CD8-positive, alpha-beta memory T cell (primary cell): Measurements from ENCODE around the gene SLFN13. TPM values are rescaled to one million over a fixed set of nuclear protein-coding genes. Genes with fewer than 3 reads are reported as not detected.
A peak's percentile ranks its signal among the peaks of the same experiment; 100 is the strongest.

Source experiments
- CTCF ChIA-PET: fragments of 350-600 bp; sonication (Branson Sonifier 250); formaldehyde crosslinking; loops from one replicate; lab custom pipeline; 2021; ENCODE audit warnings: antibody characterized with exemption; lab: Charles Lee
- POLR2A ChIA-PET: fragments of 350-600 bp; sonication (Branson Sonifier 250); formaldehyde crosslinking; loops from one replicate; lab custom pipeline; 2021; ENCODE audit warnings: antibody characterized with exemption; lab: Charles Lee
- DNase-seq, 5 donors: peaks; one replicate each; pipeline versions ENCODE4 v3.0.0 to v3.0.0-alpha.2; 2020 to 2022; ENCODE audit warnings: mixed read lengths in 1 of 5
- H3K27ac ChIP-seq: one replicate; pipeline ENCODE4 v1.7.0; 2013; ENCODE audit warnings: low read depth, mild to moderate bottlenecking, low read length, moderate library complexity
- H3K27me3 ChIP-seq: 2 replicates; pipeline ENCODE4 v1.7.0; 2013; ENCODE audit warnings: low read length, mild to moderate bottlenecking; ENCODE audit not compliant: insufficient read depth, poor library complexity, severe bottlenecking
- H3K36me3 ChIP-seq: 2 replicates; pipeline ENCODE4 v1.7.0; 2013; ENCODE audit warnings: mild to moderate bottlenecking, low read length, moderate library complexity; ENCODE audit not compliant: insufficient read depth
- H3K4me1 ChIP-seq: 2 replicates; pipeline ENCODE4 v1.7.0; 2013; ENCODE audit warnings: mild to moderate bottlenecking, low read length, moderate library complexity; ENCODE audit not compliant: insufficient read depth
- H3K4me3 ChIP-seq: 2 replicates; pipeline ENCODE4 v1.7.0; 2013; ENCODE audit warnings: mild to moderate bottlenecking, low read length
- H3K9me3 ChIP-seq: 2 replicates; pipeline ENCODE4 v1.7.0; 2013; ENCODE audit warnings: mild to moderate bottlenecking, low read length
- H3K27ac Mint-ChIP-seq, 8 donors: one replicate each; pipeline ENCODE4 v1.8.0; 2020 to 2021; ENCODE audit warnings: mixed read lengths in 8 of 8, mild to moderate bottlenecking in 6 of 8, inconsistent platforms in 3 of 8, moderate library complexity in 3 of 8
- H3K27me3 Mint-ChIP-seq, 2 donors: one replicate each; pipeline ENCODE4 v1.8.0; 2020 to 2021; ENCODE audit warnings: mixed read lengths in 2 of 2, mild to moderate bottlenecking in 1 of 2, moderate library complexity in 1 of 2
- H3K36me3 Mint-ChIP-seq, 3 donors: one replicate each; pipeline ENCODE4 v1.8.0; 2020 to 2021; ENCODE audit warnings: mixed read lengths in 3 of 3, inconsistent platforms in 1 of 3, mild to moderate bottlenecking in 1 of 3
- H3K4me1 Mint-ChIP-seq, 3 donors: one replicate each; pipeline ENCODE4 v1.8.0; 2020 to 2021; ENCODE audit warnings: mixed read lengths in 3 of 3, inconsistent platforms in 1 of 3, mild to moderate bottlenecking in 1 of 3
- H3K4me3 Mint-ChIP-seq, 7 donors: one replicate each; pipeline ENCODE4 v1.8.0; 2020 to 2021; ENCODE audit warnings: mixed read lengths in 7 of 7, mild to moderate bottlenecking in 6 of 7, moderate library complexity in 4 of 7, inconsistent platforms in 2 of 7
- H3K9me3 Mint-ChIP-seq, 5 donors: one replicate each; pipeline ENCODE4 v1.8.0; 2020 to 2022; ENCODE audit warnings: mixed read lengths in 5 of 5, mild to moderate bottlenecking in 3 of 5, moderate library complexity in 2 of 5, inconsistent platforms in 1 of 5
- polyA plus RNA-seq: library from polyadenylated mRNA; unstranded; fragments of 300-500 nt; fragmentation: Illumina TruSeq; gene quantifications from one replicate; pipeline ENCODE4 v1.2.3, GENCODE V29; 2021
- total RNA-seq, 2 experiments: library from RNA; stranded (reverse); gene quantifications; one replicate each; pipeline ENCODE4 v1.2.3, GENCODE V29; 2021

SLFN13 gene, protein sequence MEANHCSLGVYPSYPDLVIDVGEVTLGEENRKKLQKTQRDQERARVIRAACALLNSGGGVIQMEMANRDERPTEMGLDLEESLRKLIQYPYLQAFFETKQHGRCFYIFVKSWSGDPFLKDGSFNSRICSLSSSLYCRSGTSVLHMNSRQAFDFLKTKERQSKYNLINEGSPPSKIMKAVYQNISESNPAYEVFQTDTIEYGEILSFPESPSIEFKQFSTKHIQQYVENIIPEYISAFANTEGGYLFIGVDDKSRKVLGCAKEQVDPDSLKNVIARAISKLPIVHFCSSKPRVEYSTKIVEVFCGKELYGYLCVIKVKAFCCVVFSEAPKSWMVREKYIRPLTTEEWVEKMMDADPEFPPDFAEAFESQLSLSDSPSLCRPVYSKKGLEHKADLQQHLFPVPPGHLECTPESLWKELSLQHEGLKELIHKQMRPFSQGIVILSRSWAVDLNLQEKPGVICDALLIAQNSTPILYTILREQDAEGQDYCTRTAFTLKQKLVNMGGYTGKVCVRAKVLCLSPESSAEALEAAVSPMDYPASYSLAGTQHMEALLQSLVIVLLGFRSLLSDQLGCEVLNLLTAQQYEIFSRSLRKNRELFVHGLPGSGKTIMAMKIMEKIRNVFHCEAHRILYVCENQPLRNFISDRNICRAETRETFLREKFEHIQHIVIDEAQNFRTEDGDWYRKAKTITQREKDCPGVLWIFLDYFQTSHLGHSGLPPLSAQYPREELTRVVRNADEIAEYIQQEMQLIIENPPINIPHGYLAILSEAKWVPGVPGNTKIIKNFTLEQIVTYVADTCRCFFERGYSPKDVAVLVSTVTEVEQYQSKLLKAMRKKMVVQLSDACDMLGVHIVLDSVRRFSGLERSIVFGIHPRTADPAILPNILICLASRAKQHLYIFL
- total RNA-seq: 10 to 100 TPM; 23.0 to 24.4 TPM
- polyA plus RNA-seq: 7.0 TPM

DNA sequence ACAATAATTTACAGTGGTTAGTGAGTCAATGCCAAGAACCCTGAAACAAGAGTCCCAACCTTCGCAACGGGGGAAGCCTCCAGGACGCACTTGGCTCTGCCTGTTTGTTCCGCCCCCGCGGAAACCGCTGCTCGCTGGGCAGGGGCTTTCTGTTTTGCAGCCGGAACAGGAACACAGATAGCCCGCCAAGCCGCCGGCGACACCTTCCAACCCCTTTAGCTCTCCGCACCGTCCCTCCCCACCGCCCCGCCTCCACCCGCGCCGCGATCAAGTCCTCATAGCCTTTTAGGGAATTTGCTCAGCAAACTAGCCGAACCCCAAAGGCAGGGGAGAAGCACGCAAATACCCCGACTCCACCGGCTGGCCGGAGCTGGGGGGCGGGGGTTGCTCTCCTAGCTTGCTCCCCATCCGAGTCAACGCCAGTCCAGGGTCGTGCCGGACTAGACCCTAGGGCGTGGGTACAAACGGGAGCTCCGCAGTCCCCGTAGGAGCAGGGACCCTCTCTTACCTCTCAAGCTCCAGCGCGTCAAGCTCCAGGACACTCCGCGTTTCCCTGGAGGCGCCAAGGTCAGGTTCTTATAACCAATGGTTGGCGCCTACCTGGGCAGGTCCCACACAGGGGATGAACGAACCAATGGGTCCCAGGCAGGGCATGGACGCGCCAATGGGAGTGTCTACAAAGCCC is at the start of gene SLFN13:
Gene SLFN13 (minus strand): TSS at position 553 of the 685 bp plus-strand sequence. CDS start 3,086 bp downstream, outside the sequence.
- peaks cover 13% of the 10 kb centered on the region for H3K4me1 ChIP-seq
- H3K27me3 ChIP-seq: no peaks in the 10 kb centered on the region
- H3K36me3 Mint-ChIP-seq: peaks cover 13 to 16% (median 16%) of the 10 kb centered on the region in 3 donors
- H3K4me3 ChIP-seq: peak within 1 kb of the TSS; percentile 61
- H3K27ac Mint-ChIP-seq: peak within 1 kb of the TSS; percentile 74 to 96 (median 90)
- H3K9me3 Mint-ChIP-seq: no peaks in the 10 kb centered on the region
- H3K36me3 ChIP-seq: no peaks in the 10 kb centered on the region
- H3K4me1 Mint-ChIP-seq: peaks cover 14 to 28% (median 25%) of the 10 kb centered on the region in 3 donors
- CTCF ChIA-PET: interaction anchor here (1.1 to 1.9 kb wide), 7 partner anchors 12 to 136 kb away, joined by 3 to 8 read pairs (median 4); partner anchors contain the start of gene SLFN12L
- no peaks in the 10 kb centered on the region for H3K9me3 ChIP-seq
- POLR2A ChIA-PET: interaction anchor here (0.6 to 1.5 kb wide), 8 partner anchors 10 to 368 kb away, joined by 3 to 9 read pairs (median 3); partner anchors contain the start of gene SLFN11
- peak within 1 kb of the TSS; percentile 73 to 96 (median 88) for H3K4me3 Mint-ChIP-seq
- DNase-seq: peak; percentile 69 to 89 (median 80)
- no peaks in the 10 kb centered on the region for H3K27me3 Mint-ChIP-seq
- H3K27ac ChIP-seq: peak within 1 kb of the TSS; percentile 41

DNA sequence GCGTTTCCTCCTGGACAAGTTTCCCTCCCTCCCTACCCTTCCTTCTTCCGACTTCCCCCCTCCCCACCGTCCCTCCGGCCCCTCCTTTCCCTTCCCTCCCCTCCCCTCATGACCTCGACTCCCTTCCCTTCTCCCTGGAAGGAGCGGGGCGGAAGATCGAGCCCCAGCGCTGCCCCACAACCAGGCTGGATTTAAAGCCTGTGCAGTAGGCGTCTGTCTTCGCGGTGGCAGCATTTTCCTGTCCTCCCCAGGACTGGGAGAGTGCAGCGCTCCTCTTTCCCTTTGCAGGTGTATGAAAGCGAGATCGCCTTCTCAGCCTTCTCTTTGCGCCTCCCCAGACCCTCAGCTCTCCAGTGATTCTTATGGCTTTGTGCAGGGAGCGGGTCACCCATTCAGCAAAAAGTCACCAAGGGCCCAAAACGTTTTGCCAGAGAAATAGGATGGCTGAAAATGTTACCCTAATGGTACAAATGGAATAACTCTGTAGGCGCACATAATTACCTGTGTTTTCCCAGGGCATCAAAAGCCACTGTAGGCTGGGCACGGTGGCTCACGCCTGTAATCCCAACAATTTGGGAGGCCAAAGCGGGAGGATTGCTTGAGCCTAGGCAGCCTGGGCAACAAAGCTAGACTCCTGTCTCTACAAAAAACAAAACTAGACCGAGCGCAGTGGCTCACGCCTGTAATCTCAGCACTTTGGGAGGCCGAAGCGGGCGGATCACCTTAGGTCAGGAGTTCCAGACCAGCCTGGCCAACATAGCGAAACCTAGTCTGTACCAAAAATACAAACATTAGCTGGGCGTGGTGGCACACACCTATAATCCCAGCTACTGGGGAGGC is 48.1 kb upstream of the SLFN13 start:
- H3K9me3 Mint-ChIP-seq: peaks cover 0 to 4% (median 0%) of the 10 kb centered on the region in 5 donors
- no peak overlapping the region for H3K4me3 ChIP-seq
- CTCF ChIA-PET: no interaction called here
- H3K36me3 ChIP-seq: peaks cover 5% of the 10 kb centered on the region
- H3K27ac ChIP-seq: no peak overlapping the region
- no peak overlapping the region for H3K4me3 Mint-ChIP-seq
- POLR2A ChIA-PET: no interaction called here
- peaks cover 10 to 74% (median 25%) of the 10 kb centered on the region in 3 donors for H3K36me3 Mint-ChIP-seq
- peaks cover 23% of the 10 kb centered on the region for H3K4me1 ChIP-seq
- H3K4me1 Mint-ChIP-seq: peaks cover 67 to 90% (median 80%) of the 10 kb centered on the region in 3 donors
- DNase-seq: no peak
- no peaks in the 10 kb centered on the region for H3K27me3 ChIP-seq
- H3K27ac Mint-ChIP-seq: peak overlapping the region in 7 of 8 donors; percentile 17 to 87 (median 57)
- no peaks in the 10 kb centered on the region for H3K9me3 ChIP-seq
- H3K27me3 Mint-ChIP-seq: no peaks in the 10 kb centered on the region

DNA sequence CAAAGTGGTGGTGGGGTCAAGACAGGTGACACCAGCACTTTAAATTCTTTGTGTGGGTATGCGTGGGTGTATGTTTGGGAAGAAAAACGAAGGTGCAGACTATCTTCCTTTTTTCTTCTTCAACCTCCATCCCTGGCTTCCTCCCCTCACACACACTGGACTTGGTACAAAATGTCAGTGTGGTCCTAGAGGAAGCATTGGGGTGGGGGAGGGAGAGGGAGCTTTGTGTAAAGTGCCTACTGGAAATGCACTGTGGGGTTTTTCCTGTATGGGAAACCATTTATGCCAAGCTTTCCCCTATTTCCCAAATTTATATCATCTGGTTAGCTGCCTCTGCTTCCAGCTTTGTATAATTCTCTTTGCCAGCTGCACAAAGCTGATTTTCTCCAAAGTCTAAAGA is 44.5 kb upstream of the SLFN13 start:
- Mint-ChIP-seq H3K4me3 (no peak overlapping the region), H3K36me3 (peaks cover 0 to 71% (median 22%) of the 10 kb centered on the region in 3 donors), H3K27me3 (no peaks in the 10 kb centered on the region), H3K4me1 (peaks cover 66 to 89% (median 79%) of the 10 kb centered on the region in 3 donors), H3K9me3 (no peaks in the 10 kb centered on the region), H3K27ac (peak overlapping the region in 7 of 8 donors; percentile 40 to 84 (median 71))
- Histone ChIP-seq H3K9me3 (no peaks in the 10 kb centered on the region), H3K4me1 (peaks cover 19% of the 10 kb centered on the region), H3K4me3 (no peak overlapping the region), H3K27me3 (no peaks in the 10 kb centered on the region), H3K27ac (no peak overlapping the region), H3K36me3 (no peaks in the 10 kb centered on the region)
- ChIA-PET POLR2A (no interaction called here), CTCF (interaction anchor here (0.6 kb wide), 1 partner anchor 42 kb away, joined by 4 read pairs; no protein-coding TSS in a partner anchor)
- no peak for DNase-seq

DNA sequence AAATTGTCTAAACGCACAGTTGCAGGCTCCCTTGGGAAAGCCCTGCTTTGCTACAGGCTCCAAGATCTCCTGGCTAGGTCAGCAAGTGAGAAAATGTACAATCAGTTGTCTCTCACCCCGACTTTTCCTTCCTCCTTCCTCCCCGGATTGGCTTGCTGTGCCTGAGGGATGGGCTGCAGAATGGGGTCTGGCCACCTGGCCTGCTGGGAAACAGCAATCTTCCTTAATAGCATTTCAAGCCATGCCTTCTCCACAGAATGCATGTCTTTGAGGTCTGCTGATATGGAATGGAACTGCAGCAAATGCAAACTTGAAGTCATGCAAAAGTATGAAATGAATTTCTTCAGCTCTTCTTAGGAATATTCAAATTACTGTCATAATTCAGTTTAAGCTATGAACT is 42.9 kb upstream of the SLFN13 start:
- ChIA-PET CTCF (interaction anchor here (1.0 to 1.1 kb wide), 2 partner anchors 11 to 179 kb away, joined by 3 to 5 read pairs; no protein-coding TSS in a partner anchor), POLR2A (no interaction called here)
- H3K9me3 Mint-ChIP-seq: no peaks in the 10 kb centered on the region
- H3K4me1 ChIP-seq: peaks cover 25% of the 10 kb centered on the region
- no peaks in the 10 kb centered on the region for H3K36me3 ChIP-seq
- no peaks in the 10 kb centered on the region for H3K27me3 ChIP-seq
- H3K36me3 Mint-ChIP-seq: peaks cover 0 to 72% (median 21%) of the 10 kb centered on the region in 3 donors
- peaks cover 69 to 88% (median 84%) of the 10 kb centered on the region in 3 donors for H3K4me1 Mint-ChIP-seq
- H3K27me3 Mint-ChIP-seq: no peaks in the 10 kb centered on the region
- no peak for DNase-seq
- H3K27ac ChIP-seq: no peak overlapping the region
- no peak overlapping the region for H3K4me3 ChIP-seq
- H3K27ac Mint-ChIP-seq: peak overlapping the region; percentile 35 to 87 (median 74)
- H3K9me3 ChIP-seq: no peaks in the 10 kb centered on the region
- peak overlapping the region in 1 of 7 donors; percentile 38 for H3K4me3 Mint-ChIP-seq

DNA sequence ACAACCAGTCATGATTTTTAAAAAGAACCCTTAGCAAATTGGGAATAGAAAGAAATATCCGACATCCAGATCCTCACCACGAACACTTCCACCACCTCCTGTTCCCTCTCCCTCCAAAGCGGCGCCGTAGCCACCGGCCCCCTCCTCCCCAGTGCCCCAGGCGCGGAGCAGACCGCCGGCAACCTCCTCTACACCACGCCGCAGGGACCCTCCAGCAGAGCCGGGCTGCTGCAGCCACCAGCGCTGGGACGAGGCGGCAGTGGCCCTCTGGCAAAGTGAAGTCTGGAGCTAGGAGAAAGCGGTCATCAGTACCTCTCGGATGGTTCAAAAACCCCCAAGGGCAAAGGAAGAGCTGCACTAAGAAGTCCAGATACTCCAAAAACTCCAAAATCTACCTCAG is 41.4 kb upstream of the SLFN13 start:
- Mint-ChIP-seq H3K27ac (peak overlapping the region in 6 of 8 donors; percentile 48 to 87 (median 68)), H3K9me3 (no peaks in the 10 kb centered on the region), H3K27me3 (no peaks in the 10 kb centered on the region), H3K4me1 (peaks cover 80 to 94% (median 92%) of the 10 kb centered on the region in 3 donors), H3K36me3 (peaks cover 0 to 82% (median 27%) of the 10 kb centered on the region in 3 donors), H3K4me3 (peak overlapping the region in 1 of 7 donors; percentile 55)
- CTCF ChIA-PET: interaction anchor here (1.1 kb wide), 1 partner anchor 10 kb away, joined by 5 read pairs; no protein-coding TSS in a partner anchor
- Histone ChIP-seq H3K4me1 (peaks cover 32% of the 10 kb centered on the region), H3K9me3 (no peaks in the 10 kb centered on the region), H3K36me3 (no peaks in the 10 kb centered on the region), H3K27me3 (no peaks in the 10 kb centered on the region), H3K27ac (no peak overlapping the region), H3K4me3 (no peak overlapping the region)
- POLR2A ChIA-PET: no interaction called here
- no peak for DNase-seq

DNA sequence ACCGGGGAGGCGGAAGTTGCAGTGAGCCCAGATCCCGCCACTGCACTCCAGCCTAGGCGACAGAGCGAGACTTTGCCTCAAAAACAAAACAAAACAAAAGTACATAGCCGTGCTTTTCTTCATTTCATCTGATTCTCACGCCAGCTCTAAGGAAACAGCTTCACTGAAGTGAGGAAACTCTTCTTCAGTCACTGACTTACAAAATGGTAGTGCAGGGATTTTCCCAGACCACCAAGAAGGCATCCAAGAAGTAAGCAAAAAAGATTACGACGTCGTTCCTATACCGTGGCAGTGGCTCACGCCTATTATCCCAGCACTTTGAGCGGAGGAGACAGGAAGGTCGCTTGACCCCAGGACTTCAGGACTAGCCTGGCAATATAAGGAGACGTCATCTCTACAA is 40.4 kb upstream of the SLFN13 start:
- POLR2A ChIA-PET: interaction anchor here (3.2 kb wide), 2 partner anchors 44 to 47 kb away, joined by 13 to 27 read pairs; partner anchors contain the start of gene SLFN12L

More for the DNA sequence above, 40.4 kb upstream of the SLFN13 start:
- no peaks in the 10 kb centered on the region for H3K27me3 ChIP-seq
- H3K4me3 Mint-ChIP-seq: peak overlapping the region; percentile 38 to 100 (median 95)
- H3K27me3 Mint-ChIP-seq: no peaks in the 10 kb centered on the region
- CTCF ChIA-PET: interaction anchor here (1.0 to 3.4 kb wide), 10 partner anchors 10 to 246 kb away, joined by 3 to 43 read pairs (median 8); partner anchors contain the start of genes SLFN12L and SLFN5
- H3K4me1 ChIP-seq: peaks cover 37% of the 10 kb centered on the region
- DNase-seq: no peak
- H3K27ac ChIP-seq: no peak overlapping the region
- no peaks in the 10 kb centered on the region for H3K9me3 ChIP-seq
- no peaks in the 10 kb centered on the region for H3K9me3 Mint-ChIP-seq
- peaks cover 6 to 86% (median 31%) of the 10 kb centered on the region in 3 donors for H3K36me3 Mint-ChIP-seq
- peaks cover 85 to 96% (median 94%) of the 10 kb centered on the region in 3 donors for H3K4me1 Mint-ChIP-seq
- H3K27ac Mint-ChIP-seq: peak overlapping the region; percentile 61 to 99 (median 86)
- H3K36me3 ChIP-seq: peaks cover 4% of the 10 kb centered on the region
- no peak overlapping the region for H3K4me3 ChIP-seq
